HG03135 (cell line): ENCODE data around the gene DENND1B.

Source experiments
- ATAC-seq: cut with Tn5 transposase; IDR thresholded peaks from one replicate; pipeline ENCODE4 v1.9.1; 2021; ENCODE audit warnings: mild to moderate bottlenecking, moderate library complexity; ENCODE audit not compliant: unreplicated experiment

DENND1B gene

DNA sequence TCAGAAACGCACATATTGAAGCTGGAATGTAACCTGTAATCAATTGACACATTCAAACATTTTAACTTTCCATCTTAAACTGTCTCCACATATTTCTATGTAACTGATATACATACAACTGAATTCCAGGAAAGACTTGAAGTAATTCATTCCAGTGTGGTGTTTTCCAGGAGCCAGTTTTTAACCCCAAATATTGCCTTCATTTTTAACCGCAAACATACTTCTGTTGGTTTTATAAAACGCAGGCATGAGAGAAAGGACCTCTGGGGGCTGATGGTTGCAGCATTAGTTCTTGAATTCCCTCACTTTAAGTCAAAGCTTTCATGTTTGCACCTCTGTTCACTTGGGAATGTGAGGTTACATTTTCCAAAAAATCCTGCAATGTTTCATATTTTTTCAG is 303.1 kb downstream of the DENND1B start:
- no peak for ATAC-seq

DNA sequence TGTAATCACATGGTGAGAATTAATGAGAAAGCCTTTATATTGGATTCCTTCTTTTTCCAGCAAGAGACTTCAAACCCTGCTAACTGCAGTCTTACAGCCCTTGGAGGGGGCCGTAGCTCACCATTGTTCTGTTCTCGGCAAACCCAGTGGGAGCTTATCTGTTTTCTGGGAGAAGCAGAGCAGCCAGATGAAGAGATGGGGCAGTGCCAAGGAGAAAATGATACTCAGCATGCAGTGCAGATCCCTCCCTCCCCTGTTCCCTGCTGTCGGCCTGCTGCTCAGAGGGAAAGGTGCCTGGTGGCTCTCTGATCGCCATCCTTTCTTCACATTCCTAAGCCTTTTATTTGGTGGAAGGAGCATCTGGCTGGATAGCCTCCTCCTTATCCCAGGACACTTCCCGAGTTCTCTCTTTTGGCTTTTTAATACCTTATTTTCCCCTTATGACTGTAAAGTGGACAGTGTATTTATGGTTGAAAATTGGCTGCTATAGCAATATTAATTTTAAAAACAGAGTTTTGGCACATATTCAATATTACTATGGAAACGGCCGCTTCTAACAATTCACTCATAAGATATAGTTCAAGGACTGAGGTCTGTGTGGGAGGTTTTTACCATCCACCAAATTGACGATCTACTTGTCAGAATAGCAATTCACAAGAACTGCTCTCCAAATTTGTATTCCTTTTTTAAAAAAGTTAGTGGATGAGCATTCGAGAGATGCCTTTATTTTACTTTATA is 303.9 kb downstream of the DENND1B start:
- ATAC-seq, result no peak

DNA sequence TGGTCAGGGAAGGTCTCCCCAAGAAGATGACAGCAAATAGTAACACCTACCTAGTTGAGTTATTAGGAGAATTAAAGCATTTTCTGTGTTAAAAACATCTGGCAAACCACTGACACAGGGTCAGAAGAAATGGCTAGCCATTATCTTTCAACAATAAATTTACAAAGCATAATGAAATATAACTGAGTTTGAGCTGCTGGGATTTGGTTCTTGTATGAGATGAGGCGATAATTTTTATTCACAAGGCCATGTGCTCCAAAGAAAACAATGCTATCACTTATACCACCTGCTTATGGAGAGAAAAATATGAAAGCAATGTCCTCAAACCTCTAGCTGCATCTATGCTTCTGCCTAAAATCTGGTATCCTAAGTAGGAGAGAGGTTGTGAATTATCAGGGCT is 304.9 kb downstream of the DENND1B start:
- no peak for ATAC-seq

DNA sequence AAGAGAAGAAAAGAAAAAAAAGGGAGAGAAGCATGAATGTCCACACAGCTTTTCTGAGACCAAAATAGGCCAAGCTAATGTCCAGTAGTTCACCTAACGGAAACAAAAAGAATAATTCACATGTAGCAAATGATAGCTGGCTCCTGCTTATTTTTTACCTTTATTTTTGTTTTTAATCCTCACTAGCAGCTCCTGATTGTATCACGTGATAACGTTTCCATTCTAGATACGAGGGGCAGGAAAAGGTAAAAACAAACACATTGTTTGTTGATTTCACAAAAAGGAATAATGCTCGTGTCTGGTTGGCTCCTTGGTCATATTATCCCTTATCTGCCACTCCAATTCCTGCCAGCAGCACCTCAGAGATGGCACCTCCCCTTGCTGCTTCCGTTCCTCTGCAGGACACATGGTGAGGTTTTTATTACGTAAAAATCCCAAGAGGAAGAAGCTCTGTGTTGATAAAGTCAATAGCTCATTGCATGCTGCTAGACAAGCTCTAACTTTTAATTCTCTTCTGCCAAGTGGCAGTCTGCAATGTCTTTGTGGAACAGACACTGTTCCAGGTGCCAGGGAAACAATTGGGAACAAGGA is 305.6 kb downstream of the DENND1B start:
- ATAC-seq, result no peak

DNA sequence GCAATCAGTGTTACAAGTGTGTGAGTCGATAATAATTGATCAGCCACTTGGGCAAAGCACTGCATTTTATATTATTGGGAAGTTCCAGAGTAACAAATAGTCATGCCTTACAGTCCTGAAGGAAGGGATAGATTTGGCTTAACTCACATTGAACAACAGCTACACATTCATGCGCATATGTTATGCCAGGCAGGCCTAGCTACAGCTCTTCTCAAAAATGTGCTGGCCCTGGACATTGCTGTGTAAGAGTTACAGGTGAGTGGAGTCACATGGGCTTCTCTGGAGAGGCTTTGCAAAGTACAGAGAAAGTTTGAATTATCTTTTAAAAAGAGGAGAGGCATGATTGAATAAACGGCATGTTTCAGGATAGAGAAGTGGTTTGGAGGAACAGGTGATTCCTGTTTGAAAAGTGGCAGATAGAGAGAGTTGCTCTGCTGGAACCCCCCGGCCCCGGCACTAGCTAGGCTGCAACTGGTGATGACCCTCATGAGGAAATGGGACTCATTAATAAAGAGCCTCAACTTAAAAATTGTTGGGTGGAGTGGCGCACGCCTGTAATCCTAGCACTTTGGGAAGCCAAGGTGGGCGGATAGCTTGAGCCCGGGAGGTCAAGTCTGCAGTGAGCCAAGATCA is 306.6 kb downstream of the DENND1B start:
- no peak for ATAC-seq

DNA sequence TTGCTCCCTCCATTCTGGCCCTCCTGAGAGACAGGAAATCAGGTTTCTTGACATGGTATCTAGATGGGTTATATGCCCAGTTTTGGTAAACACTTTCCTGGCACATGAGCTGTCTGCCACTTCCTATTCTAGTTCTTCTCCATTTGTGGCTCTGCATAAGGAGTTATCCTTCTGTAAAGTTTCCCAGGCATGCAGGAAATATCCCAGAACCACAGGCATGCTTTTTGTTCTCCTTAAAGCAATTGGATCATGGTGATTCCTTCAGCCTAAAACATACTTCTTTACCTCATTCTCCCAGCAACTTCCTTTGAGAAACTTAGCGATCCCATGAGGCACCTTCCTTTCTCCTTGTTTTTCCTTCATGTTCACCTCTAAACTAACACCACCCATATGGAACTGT is 307.4 kb downstream of the DENND1B start:
- ATAC-seq, result no peak

DNA sequence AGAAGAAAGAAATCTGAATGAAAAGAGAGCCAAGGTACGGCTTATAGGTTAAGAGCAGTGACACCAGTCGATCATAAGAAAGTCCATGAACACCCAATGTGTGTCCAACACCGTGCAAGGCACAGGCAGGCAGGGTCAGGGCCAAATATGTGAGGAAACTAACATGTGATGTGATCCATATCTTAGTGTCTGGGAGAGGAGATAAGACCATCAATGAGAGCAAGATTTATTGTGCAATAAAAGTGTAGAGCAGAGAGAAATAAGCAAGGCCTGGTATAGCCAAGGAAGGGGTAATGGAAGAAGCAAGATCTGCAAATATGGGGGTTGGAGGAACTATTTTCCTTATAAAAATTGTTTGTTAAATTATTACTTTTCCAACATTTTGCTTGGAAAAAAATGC is 308.5 kb downstream of the DENND1B start:
- ATAC-seq, result no peak

DNA sequence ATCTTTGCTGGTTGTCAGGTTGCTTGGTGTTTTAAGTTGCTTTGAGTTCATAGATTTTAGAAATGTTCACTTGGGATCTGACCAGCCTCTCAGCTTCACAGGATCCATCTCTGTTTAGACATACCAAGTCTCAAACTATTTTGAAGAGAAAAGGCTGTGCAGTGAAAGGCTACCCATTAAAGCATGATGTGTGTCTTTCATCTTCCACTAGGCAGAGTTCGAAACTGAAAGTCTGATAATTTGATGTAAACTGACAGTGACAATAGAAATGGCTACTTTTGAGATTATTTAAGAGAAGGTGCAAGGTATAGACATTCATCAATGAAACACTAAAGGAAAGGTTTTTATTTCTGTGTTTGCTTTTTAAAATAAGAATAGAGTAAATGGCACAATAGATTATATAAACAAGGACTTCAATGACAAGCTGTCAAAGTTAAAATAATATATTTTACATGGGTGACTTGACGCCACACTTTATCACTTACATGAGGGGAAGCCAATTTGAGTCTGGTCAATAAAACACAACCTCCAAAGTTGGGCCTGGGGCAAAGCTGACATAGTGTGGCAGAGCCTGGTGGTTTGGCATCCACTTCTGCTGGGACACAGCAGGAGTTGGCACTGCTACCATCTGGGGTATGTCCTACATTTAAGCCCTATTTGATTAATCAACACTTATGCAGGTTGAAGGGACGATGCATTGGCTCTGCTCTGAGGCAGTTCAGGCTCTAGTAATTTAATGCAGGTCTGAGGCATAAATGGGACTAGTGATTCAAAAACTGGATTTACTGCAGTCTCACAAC is 309.6 kb downstream of the DENND1B start:
- no peak for ATAC-seq

DNA sequence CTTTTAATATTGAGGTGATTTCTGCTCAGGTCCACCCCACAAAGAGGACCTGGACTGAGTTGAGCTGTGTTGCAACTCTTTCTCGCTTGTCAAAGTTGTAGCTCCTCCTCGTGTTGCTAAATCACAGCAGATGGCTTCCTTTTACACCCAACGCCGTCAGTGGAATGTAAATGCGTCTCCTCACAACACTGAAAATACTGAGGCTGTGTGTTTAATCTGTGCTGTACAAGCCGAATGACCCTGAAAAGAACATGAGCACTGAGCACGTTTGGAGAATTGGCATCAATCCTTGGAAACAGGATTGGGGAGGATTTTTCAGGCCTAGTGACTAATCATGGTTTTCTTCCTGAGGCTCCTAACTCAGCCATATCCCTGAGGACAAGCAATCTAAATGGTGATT is 311.2 kb downstream of the DENND1B start:
- ATAC-seq, result no peak

DNA sequence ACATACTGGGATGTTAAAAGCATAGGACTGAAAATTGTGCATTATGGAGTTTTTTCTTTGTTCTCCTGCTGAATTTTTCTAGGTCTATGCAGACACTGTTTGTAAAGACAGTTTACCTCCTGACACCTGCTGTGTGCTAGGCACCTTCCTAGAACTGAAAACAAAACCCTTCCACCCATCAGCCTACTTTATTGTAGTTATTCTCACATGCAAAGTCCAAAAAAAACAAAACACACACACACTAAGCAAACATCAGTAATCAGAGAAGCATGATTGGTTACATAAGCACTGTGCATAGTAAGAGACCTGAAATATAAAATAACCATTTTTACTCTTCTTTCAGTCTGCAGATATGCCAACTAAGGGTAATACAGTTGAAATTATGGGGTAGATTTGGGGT is 312.1 kb downstream of the DENND1B start:
- ATAC-seq, result no peak

DNA sequence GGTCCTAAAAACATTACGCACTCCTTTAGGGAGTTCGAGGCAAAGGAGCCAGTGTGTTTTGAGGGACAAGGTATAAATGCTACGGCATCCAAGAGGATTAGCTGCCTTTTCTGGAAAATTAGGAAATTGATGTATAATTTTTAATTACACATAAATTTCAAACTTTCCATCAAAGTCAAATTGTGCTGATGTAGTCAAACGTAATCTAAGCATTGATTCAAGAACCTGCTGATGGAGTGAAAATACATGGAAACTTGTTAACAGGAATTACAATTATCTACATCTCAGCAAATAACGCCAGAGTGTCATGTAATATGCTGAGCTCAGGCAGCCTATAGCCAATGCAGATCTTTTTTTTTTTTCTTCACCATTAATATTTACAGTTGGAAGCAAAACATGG is 312.7 kb downstream of the DENND1B start:
- ATAC-seq, result no peak
